ENCODE measurements around the gene PRKAA2.

The PRKAA2 gene

GRCh38 chr1:56627636-56628039, 17.5 kb upstream of the PRKAA2 start:
- TF ChIP-seq CTCF (IDR thresholded peaks at IDR 0.05; ENCODE audit: control extremely low read depth, extremely low read depth, low read depth, missing control alignments): no peak
- DNase-seq (ENCODE audit: extremely low spot score): no peak
- POLR2A ChIA-PET: no interaction called here
- CTCF ChIA-PET: no interaction called here

- POLR2A ChIA-PET: no interaction called here
- CTCF ChIA-PET: no interaction called here
- TF ChIP-seq CTCF (IDR thresholded peaks at IDR 0.05; ENCODE audit: control extremely low read depth, extremely low read depth, low read depth, missing control alignments): no peak
- DNase-seq (ENCODE audit: extremely low spot score): no peak
Measured at GRCh38 chr1:56630786-56631185, 14.3 kb upstream of the PRKAA2 start.

DNA sequence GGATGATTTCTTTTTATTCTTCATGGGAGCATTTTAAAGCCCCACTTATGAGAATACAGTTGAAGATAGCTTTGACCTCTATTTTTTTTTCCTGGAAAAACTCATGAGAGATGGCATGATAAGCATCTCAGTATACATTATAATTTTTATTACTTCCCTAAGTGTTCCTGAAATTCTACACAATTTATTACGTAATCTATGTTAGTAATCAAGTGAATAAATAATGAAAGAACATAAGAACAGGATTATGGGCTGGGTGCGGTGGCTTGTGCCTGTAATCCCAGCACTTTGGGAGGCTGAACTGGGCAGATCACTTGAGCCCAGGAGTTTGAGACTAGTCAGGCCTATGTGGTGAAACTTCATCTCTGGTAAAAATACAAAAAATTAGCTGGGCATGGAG, 13.2 kb upstream of the PRKAA2 start:
- no peak for DNase-seq (ENCODE audit: extremely low spot score)
- CTCF ChIA-PET: no interaction called here
- POLR2A ChIA-PET: no interaction called here
- no peak for TF ChIP-seq CTCF (IDR thresholded peaks at IDR 0.05; ENCODE audit: control extremely low read depth, extremely low read depth, low read depth, missing control alignments)

GRCh38 chr1:56634981-56635380, 10.1 kb upstream of the PRKAA2 start:
- TF ChIP-seq CTCF (IDR thresholded peaks at IDR 0.05; ENCODE audit: control extremely low read depth, extremely low read depth, low read depth, missing control alignments): no peak
- POLR2A ChIA-PET: no interaction called here
- CTCF ChIA-PET: no interaction called here
- no peak for DNase-seq (ENCODE audit: extremely low spot score)

DNA sequence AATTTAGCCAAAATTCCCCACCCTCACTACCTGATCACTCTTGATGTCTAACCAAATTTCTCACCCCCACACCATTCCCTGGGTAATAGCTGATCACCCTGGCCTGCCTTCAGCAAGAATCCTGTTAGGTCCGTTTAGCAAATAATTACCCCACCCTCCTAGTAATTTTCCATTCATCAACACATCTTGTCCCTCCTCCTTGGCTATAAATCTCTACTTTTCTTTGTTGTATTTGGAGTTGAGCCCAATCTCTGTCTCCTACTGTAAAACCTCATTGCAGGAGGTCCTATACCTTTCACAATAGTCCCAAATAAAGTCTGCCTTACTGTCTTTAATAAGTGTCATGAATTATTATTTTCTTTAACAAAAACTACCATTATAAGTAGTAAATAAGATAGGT, 6.9 kb upstream of the PRKAA2 start:
- no peak for DNase-seq (ENCODE audit: extremely low spot score)
- CTCF ChIA-PET: no interaction called here

DNA sequence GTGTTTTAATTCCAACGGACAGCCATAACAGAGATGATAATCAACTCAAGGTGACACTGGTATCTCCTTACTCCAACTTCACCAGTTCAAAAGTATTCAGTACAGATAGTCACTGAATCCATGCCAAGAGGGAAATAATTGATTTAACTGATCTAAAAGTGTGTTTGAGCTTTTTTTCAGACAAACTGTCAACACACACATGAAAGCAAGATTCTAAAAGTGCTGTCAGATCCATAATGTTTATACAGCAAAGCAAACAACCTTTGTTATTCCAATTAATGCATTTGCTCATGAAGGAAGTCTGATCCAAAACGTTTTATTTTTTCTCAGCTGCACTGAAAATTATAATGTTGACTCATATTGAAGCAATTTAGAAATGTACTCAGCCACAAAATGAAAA, 5.9 kb upstream of the PRKAA2 start:
- ChIA-PET POLR2A (no interaction called here), CTCF (no interaction called here)
- no peak for TF ChIP-seq CTCF (IDR thresholded peaks at IDR 0.05; ENCODE audit: control extremely low read depth, extremely low read depth, low read depth, missing control alignments)
- no peak for DNase-seq (ENCODE audit: extremely low spot score)

More for the DNA sequence above, 6.9 kb upstream of the PRKAA2 start:
- POLR2A ChIA-PET: no interaction called here
- TF ChIP-seq CTCF (IDR thresholded peaks at IDR 0.05; ENCODE audit: control extremely low read depth, extremely low read depth, low read depth, missing control alignments): no peak

DNA sequence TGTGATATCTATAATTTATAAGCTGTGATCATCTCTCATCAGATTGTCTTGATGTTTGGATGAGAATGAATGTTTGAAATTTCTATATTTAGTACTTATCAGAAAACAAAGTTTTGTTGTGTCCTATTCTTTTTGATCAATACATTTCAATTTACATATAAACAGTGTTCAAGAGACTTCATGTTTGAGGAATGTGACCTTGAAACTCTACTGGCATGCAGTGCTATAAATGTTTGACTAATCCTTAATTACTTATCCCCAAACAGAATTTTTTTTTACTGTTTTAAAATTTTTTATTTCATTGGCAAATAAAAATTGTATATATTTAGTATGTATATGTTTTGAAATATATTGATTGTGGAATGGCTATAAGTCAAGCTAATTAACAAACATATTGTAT, 1.5 kb upstream of the PRKAA2 start:
- no peak for DNase-seq (ENCODE audit: extremely low spot score)
- POLR2A ChIA-PET: no interaction called here
- CTCF ChIA-PET: no interaction called here
- TF ChIP-seq CTCF (IDR thresholded peaks at IDR 0.05; ENCODE audit: control extremely low read depth, extremely low read depth, low read depth, missing control alignments): no peak
